Stimulated activated CD4-positive, alpha-beta T cell treated with anti-CD3 and anti-CD28 coated beads, Interleukin-15, amount 100 ng/mL, for 48 hours (primary cell): Measurements from ENCODE around the gene LSM12.
"Not testable (repeated sequence)": the region's sequence is repeated elsewhere in the genome, so short reads cannot be mapped to it uniquely, and the experiment has no call there.

Source experiments
- DNase-seq, 2 donors: peaks; one replicate each; pipeline ENCODE4 v3.0.0-alpha.2; 2020; ENCODE audit warnings: low read depth in 2 of 2

Gene LSM12

GRCh38 chr17:44007346-44008204, 58.9 kb downstream of the LSM12 start:
- no peak for DNase-seq

GRCh38 chr17:44006598-44007345, 59.7 kb downstream of the LSM12 start:
- DNase-seq = peak; percentile 98 to 100

- DNase-seq = no peak
Observed at GRCh38 chr17:44006272-44006597, 60.2 kb downstream of the LSM12 start.

GRCh38 chr17:44005527-44006271, 60.8 kb downstream of the LSM12 start:
- DNase-seq = no peak

GRCh38 chr17:44004761-44005526, 61.5 kb downstream of the LSM12 start:
- no peak for DNase-seq

GRCh38 chr17:44004077-44004760, 62.3 kb downstream of the LSM12 start, which contains the start of gene NAGS:
Gene NAGS, plus strand, starts transcription at chr17:44004622. Its CDS starts 42 bp downstream, at chr17:44004664.
- DNase-seq = no peak

GRCh38 chr17:44002141-44002848, 64.2 kb downstream of the LSM12 start:
- DNase-seq = no peak

- no peak for DNase-seq
Observed at GRCh38 chr17:44001461-44001920, 65.0 kb downstream of the LSM12 start.

- no peak for DNase-seq
Observed at GRCh38 chr17:44000871-44001460, 65.5 kb downstream of the LSM12 start.

GRCh38 chr17:44000141-44000860, 66.2 kb downstream of the LSM12 start:
- DNase-seq = no peak

- DNase-seq = no peak
Observed at GRCh38 chr17:43999024-43999423, 67.4 kb downstream of the LSM12 start.

GRCh38 chr17:43998552-43998951, 67.9 kb downstream of the LSM12 start:
- DNase-seq = no peak

GRCh38 chr17:43997180-43997579, 69.3 kb downstream of the LSM12 start:
- not testable (repeated sequence) for DNase-seq

- DNase-seq = no peak
Observed at GRCh38 chr17:43995150-43995471, 71.4 kb downstream of the LSM12 start.

- DNase-seq = peak; percentile 50 to 57
Observed at GRCh38 chr17:43994272-43995149, 72.0 kb downstream of the LSM12 start.

GRCh38 chr17:43992641-43993040, 73.8 kb downstream of the LSM12 start:
- DNase-seq = no peak

GRCh38 chr17:43988301-43988700, 78.2 kb downstream of the LSM12 start:
- DNase-seq = no peak
